ENCODE data around the gene GLB1L3.

The GLB1L3 gene

DNA sequence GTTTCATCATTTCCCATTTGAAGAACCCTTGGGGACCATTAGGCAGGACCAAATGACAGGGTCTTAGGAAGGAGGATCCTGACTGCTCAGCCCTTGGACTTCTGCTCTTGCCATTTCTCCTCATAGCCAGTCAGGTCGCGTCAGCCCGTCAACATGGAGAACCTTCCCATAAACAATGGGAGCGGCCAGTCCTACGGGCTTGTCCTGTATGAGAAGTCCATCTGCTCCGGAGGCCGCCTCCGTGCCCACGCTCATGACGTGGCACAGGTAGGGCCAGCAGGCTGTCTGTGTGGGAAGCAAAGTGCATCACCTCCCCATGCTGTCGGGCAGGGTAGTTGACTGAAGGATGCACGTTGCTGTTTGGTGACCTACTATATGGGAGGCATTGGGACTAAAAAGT is 36.0 kb downstream of the GLB1L3 start:
- no peak for TF ChIP-seq CTCF (IDR thresholded peaks at IDR 0.05; ENCODE audit: insufficient read depth, low read length)
- TF ChIP-seq, protein P1, sequence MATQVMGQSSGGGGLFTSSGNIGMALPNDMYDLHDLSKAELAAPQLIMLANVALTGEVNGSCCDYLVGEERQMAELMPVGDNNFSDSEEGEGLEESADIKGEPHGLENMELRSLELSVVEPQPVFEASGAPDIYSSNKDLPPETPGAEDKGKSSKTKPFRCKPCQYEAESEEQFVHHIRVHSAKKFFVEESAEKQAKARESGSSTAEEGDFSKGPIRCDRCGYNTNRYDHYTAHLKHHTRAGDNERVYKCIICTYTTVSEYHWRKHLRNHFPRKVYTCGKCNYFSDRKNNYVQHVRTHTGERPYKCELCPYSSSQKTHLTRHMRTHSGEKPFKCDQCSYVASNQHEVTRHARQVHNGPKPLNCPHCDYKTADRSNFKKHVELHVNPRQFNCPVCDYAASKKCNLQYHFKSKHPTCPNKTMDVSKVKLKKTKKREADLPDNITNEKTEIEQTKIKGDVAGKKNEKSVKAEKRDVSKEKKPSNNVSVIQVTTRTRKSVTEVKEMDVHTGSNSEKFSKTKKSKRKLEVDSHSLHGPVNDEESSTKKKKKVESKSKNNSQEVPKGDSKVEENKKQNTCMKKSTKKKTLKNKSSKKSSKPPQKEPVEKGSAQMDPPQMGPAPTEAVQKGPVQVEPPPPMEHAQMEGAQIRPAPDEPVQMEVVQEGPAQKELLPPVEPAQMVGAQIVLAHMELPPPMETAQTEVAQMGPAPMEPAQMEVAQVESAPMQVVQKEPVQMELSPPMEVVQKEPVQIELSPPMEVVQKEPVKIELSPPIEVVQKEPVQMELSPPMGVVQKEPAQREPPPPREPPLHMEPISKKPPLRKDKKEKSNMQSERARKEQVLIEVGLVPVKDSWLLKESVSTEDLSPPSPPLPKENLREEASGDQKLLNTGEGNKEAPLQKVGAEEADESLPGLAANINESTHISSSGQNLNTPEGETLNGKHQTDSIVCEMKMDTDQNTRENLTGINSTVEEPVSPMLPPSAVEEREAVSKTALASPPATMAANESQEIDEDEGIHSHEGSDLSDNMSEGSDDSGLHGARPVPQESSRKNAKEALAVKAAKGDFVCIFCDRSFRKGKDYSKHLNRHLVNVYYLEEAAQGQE (IDR thresholded peaks at IDR 0.05; ENCODE audit: insufficient replicate concordance, low read depth): no peak
- TF ChIP-seq SPI1 (IDR thresholded peaks at IDR 0.05; ENCODE audit: borderline replicate concordance, low read depth): no peak
- TF ChIP-seq GABPA (IDR thresholded peaks at IDR 0.05; ENCODE audit: low read depth): no peak
- TF ChIP-seq POLR2AphosphoS5 (IDR thresholded peaks at IDR 0.05; ENCODE audit: low read depth): no peak
- Histone ChIP-seq H3K27me3 (ENCODE audit: insufficient read depth, poor library complexity, severe bottlenecking) (no peaks in the 10 kb centered on the region), H3K27ac (replicated peaks) (no peak overlapping the region), H3K4me3 (replicated peaks; ENCODE audit: insufficient read depth, low read length) (no peak overlapping the region)
- DNase-seq (ENCODE audit: low read depth in 1 of 2, low spot score in 1 of 2): no peak

- TF ChIP-seq CTCF (IDR thresholded peaks at IDR 0.05; ENCODE audit: insufficient read depth, low read length) (no peak), POLR2AphosphoS5 (IDR thresholded peaks at IDR 0.05; ENCODE audit: low read depth) (no peak), SPI1 (IDR thresholded peaks at IDR 0.05; ENCODE audit: borderline replicate concordance, low read depth) (no peak), GABPA (IDR thresholded peaks at IDR 0.05; ENCODE audit: low read depth) (no peak)
- TF ChIP-seq, protein P1 (IDR thresholded peaks at IDR 0.05; ENCODE audit: insufficient replicate concordance, low read depth): no peak
- Histone ChIP-seq H3K4me3 (replicated peaks; ENCODE audit: insufficient read depth, low read length) (no peak overlapping the region), H3K27ac (replicated peaks) (no peak overlapping the region), H3K27me3 (ENCODE audit: insufficient read depth, poor library complexity, severe bottlenecking) (no peaks in the 10 kb centered on the region)
- no peak for DNase-seq (ENCODE audit: low read depth in 1 of 2, low spot score in 1 of 2)
Measured at GRCh38 chr11:134312807-134313206, 36.6 kb downstream of the GLB1L3 start.

DNA sequence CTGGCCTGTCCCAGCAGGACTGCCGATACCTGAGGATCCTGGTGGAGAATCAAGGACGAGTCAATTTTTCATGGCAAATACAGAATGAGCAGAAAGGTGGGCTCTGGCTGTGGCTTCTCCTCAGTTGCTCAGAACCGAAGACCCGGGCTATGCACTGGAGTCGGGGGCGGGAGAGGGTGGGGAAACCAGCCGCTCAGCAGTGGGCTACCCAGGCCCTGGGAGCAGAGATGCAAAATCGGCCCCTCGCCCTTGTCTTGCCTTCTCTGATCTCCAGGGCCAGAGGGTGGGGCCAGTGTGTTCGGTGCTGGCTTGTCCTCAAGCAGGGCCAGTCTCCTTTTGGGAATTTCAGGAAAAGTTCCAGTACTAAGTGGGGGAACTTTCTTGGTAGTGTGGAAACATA is 37.2 kb downstream of the GLB1L3 start:
- Histone ChIP-seq H3K27ac (replicated peaks) (no peak overlapping the region), H3K27me3 (ENCODE audit: insufficient read depth, poor library complexity, severe bottlenecking) (no peaks in the 10 kb centered on the region), H3K4me3 (replicated peaks; ENCODE audit: insufficient read depth, low read length) (no peak overlapping the region)
- DNase-seq (ENCODE audit: low read depth in 1 of 2, low spot score in 1 of 2): no peak
- TF ChIP-seq, protein P1 (IDR thresholded peaks at IDR 0.05; ENCODE audit: insufficient replicate concordance, low read depth): no peak
- TF ChIP-seq SPI1 (IDR thresholded peaks at IDR 0.05; ENCODE audit: borderline replicate concordance, low read depth): no peak
- TF ChIP-seq POLR2AphosphoS5 (IDR thresholded peaks at IDR 0.05; ENCODE audit: low read depth): no peak
- no peak for TF ChIP-seq GABPA (IDR thresholded peaks at IDR 0.05; ENCODE audit: low read depth)
- TF ChIP-seq CTCF (IDR thresholded peaks at IDR 0.05; ENCODE audit: insufficient read depth, low read length): no peak

Data from HL-60 (cell line).